GM18907 (cell line): ENCODE results near the gene PAIP2.
A peak's percentile ranks its signal among the peaks of the same experiment; 100 is the strongest.
"Not testable (repeated sequence)": the region's sequence is repeated elsewhere in the genome, so short reads cannot be mapped to it uniquely, and the experiment has no call there.

Source experiments
- ATAC-seq: cut with Tn5 transposase; IDR thresholded peaks from one replicate; pipeline ENCODE4 v1.9.1; 2021; ENCODE audit warnings: mild to moderate bottlenecking, moderate library complexity; ENCODE audit not compliant: unreplicated experiment

PAIP2 gene

DNA sequence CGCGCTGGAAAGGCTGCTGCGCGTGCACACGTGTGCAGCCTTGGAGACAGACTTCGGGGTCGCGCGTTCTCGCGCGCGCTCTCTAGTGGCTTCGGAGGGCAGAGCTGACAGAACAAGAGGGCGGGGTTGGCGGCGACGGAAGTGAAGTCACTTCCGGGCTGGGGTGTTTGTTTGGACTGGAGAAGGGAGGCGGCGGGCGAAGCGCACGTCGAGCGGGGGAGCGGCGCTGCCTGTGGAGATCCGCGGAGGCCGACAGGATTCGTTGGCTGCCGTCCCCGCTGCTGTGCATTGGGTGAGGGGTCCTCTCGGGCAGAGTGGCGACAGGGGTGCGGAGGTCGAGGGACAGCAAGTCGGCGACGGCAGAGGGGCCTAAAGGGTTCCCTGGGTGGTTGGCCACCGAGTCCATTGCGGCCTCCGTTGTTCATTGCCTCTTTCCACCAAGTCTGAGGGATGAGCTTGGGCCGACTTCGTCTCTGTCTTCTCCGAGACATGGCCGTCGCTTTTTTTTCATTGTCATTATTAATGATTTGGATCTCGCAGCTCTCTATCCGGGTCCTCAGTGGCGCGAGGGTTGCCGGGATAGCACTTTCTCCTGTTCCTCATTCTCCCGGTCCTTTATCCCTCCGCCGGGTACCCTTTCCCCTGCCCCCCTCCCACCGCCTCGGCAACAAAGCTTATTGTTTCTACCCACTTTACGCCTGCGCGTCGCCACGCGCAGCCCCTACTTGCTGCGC, at the start of gene PAIP2:
Gene PAIP2, plus strand, starts transcription at position 166 of the 734 bp plus-strand sequence. CDS start 21,931 bp downstream, outside the sequence.
- peak; percentile 90 for ATAC-seq

- peak; percentile 1 for ATAC-seq
These were observed 48.5 kb upstream of the PAIP2 start for GRCh38 chr5:139293202-139293506.

DNA sequence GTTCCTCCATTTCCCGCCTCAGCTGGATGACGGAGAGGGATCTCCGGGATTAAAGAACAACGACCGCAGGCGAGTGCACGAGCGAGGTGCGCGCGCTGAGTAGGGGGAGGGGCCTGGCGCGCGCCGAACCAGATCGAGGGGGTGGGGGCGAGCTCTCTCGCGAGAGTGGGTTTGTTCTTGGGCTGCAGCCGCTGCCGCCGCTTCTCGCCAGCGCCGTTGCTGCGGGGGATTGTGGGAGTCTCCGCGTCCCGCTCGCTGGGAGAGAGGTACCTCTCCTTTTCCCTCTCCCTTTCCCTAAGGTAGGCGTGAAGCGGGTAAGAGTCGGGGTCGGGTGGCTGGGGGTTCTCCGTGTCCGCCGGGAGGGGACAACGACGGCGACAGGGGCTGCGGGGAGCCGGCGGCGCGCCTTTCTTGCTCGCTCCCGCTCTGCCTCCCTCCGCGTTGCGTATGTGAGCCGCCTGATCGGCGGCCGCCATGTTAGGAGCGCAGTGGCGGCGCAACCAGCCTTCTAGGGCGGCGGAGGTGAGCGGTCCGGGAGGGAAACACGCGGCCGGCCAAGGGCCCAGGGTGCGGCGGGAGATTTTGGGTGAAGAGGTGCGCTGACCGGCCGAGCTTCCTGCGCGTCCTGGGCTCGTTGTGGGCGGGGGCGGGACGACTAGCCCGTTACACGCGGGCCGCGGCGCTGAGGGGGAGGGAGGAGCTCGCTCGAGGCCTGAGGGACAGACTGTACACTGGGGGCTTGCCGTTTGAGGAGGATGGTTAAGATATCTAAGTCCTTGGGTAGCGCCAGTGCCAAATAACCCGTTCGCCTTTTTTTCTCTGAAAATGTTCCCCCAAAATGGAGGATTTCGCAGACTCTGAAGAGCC, 47.9 kb upstream of the PAIP2 start, which contains the start of gene MATR3:
Gene MATR3, plus strand, starts transcription at position 234 of the 867 bp plus-strand sequence. CDS start 13,676 bp downstream, outside the sequence.
- peak; percentile 82 for ATAC-seq

GRCh38 chr5:139294374-139295165, 47.1 kb upstream of the PAIP2 start:
- ATAC-seq = peak; percentile 32

GRCh38 chr5:139295346-139296057, 46.2 kb upstream of the PAIP2 start:
- no peak for ATAC-seq

DNA sequence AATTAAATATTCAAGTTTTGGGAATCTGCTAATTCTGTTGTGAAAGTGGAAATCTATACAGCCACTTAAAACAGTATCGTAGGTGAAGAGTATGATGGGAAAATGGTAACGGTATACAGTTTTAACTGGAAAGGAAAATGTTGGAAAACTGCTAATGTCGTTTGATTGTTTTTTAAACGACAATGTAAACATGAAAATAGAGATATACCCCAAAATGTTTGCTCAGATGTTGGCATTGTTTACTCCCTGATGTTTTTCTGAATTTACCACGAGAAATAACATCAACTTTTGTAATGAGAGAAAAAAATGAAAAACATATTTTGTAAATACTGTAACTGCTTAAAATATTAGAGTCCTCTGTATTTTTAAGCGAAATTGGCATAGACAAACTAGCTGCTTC, 45.5 kb upstream of the PAIP2 start:
- no peak for ATAC-seq

- ATAC-seq = no peak
These were observed 44.8 kb upstream of the PAIP2 start for GRCh38 chr5:139296862-139297326.

GRCh38 chr5:139297439-139298133, 44.1 kb upstream of the PAIP2 start:
- ATAC-seq = no peak

DNA sequence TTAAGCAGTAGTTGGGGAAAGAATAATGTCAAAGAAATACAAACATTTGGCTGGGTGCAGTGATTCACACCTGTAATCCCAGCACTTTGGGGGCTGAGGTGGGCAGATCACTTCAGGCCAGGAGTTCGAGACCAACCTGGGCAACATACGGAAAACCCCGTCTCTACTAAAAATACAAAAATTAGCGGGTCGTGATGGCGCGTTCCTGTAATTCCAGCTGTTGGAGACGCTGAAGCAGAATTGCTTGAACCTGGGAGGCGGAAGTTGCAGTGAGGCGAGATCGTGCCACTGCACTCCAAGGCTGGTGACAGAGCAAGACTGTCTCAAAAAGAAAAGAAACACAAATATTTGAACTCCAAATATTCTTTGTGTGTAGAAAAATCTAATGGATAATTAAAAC, 43.4 kb upstream of the PAIP2 start:
- no peak for ATAC-seq

GRCh38 chr5:139299486-139299885, 42.2 kb upstream of the PAIP2 start:
- ATAC-seq = no peak

GRCh38 chr5:139301808-139302499, 39.7 kb upstream of the PAIP2 start:
- no peak for ATAC-seq

GRCh38 chr5:139304391-139305324, 37.0 kb upstream of the PAIP2 start:
- no peak for ATAC-seq

DNA sequence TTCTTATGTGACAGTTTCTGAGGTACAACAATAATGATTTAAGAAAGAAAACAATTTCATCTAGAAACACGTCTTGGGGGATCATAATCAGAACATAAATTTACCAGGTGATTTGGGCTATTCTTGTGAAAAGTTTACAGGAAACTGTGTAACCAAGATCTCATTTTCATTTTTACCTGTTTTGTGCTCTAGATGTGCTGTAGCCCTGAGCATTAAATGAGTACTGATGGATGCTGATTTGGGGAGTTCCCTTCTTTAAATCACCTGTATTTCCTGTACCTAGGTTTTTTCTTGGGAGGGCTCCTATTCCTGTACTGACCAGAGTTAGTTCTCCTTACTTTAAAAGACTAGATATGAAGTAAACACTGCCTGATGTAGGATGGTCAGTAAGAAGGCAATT, 35.5 kb upstream of the PAIP2 start:
- no peak for ATAC-seq

DNA sequence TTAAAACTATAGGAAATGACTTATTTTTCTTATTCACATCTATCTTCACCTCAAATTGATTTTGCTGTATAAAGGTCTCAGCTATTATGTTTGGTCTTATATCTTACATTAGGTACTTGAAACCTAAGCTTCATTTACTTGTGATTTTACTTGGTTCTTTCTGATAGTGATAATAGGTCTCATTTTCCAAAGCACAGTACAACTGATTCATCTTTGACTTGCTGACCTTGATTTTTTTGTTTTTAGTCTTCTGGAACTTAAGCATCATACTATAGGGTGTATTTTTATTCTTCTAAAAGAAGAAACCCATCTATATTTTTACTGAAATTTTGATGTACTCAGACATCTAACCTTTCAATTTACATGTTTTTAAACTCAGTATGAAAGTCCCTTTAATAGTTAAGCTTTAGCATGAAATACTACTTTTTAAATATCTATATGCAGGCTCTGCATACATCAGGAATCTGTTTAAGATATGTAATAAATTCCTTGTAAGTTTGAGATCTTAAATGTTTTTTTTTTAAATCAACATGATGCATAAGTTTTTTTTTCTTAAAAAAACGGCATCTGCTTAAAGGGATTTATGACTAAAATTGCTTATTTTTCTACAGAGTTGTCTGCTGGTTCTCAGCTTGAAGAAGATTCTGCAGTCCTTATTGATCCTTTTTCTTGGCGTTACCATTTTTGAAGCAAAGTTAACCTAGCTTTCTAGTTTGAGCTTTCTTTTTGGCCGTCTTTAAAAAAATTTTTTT, 34.9 kb upstream of the PAIP2 start:
- ATAC-seq = no peak

DNA sequence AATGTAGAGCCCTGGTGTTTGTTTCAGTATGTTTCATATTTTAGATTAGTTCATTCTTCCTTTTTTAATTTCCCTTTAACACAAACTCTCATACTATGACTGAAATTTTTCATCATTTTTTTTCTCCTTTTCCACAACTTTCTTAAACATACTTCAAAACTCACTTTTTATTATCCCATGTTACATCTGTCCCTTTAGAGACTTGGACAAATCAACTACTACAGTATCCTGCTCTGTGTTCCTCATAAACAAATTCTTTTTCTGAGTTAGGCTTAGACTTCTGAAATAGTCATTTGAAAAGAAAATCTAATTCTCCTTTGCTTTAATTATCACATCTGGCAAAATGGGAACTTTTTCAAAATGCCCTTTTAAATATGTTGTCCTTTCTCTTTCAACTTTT, 32.9 kb upstream of the PAIP2 start:
- ATAC-seq = no peak

- ATAC-seq = not testable (repeated sequence)
These were observed 30.9 kb upstream of the PAIP2 start for GRCh38 chr5:139310715-139311186.

- no peak for ATAC-seq
These were observed 29.6 kb upstream of the PAIP2 start for GRCh38 chr5:139312075-139312474.
